ENCODE results near the gene TRIM5.

Gene TRIM5

GRCh38 chr11:5646139-5646538, 38.7 kb downstream of the TRIM5 start:
- no peak overlapping the region for H4K8ac ChIP-seq (ENCODE audit: low read depth, low read length)
- H3K9me3 ChIP-seq (replicated peaks in 1 of 2; ENCODE audit: control insufficient read depth in 2 of 2, insufficient read depth in 1 of 2, low read depth in 1 of 2, low read length in 2 of 2), result no peaks in the 10 kb centered on the region
- no peak overlapping the region for H2BK15ac ChIP-seq (ENCODE audit: low read length)
- no peak overlapping the region for H3K9ac ChIP-seq (ENCODE audit: low read depth, low read length, poor library complexity)
- H3K4me1 ChIP-seq (ENCODE audit: control insufficient read depth in 2 of 2, insufficient read depth in 1 of 2, low read depth in 1 of 2, low read length in 2 of 2), result no peaks in the 10 kb centered on the region
- H3K4me3 ChIP-seq (ENCODE audit: low read length in 2 of 2), result no peak overlapping the region
- no peak overlapping the region for H2AK5ac ChIP-seq (ENCODE audit: low read depth, low read length)
- H3K14ac ChIP-seq (ENCODE audit: low read length), result no peak overlapping the region
- no peak overlapping the region for H3K23ac ChIP-seq (ENCODE audit: low read depth, low read length, poor library complexity)
- no peak overlapping the region for H2BK120ac ChIP-seq (ENCODE audit: low read depth, low read length)
- H2AFZ ChIP-seq (ENCODE audit: low read length), result no peak overlapping the region
- no peak overlapping the region for H3K4ac ChIP-seq (ENCODE audit: low read length)
- no peak overlapping the region for H2BK12ac ChIP-seq (ENCODE audit: low read length)
- H3K27me3 ChIP-seq (ENCODE audit: control insufficient read depth in 3 of 3, insufficient read depth in 3 of 3, low read depth in 1 of 3, low read length in 3 of 3), result no peaks in the 10 kb centered on the region
- no CpG with 5 or more reads among the region's 3 CpGs for whole genome bisulfite sequencing, 2 donors (ENCODE audit: extremely low coverage in 2 of 2, insufficient read length in 2 of 2, insufficient replicate concordance in 1 of 2)
- H4K91ac ChIP-seq (ENCODE audit: low read depth, low read length, poor library complexity), result no peak overlapping the region
- no peak overlapping the region for H3K18ac ChIP-seq (ENCODE audit: low read length)
- DNase-seq (ENCODE audit: low spot score), result no peak
- H3K27ac ChIP-seq (replicated peaks; ENCODE audit: low read length), result no peak overlapping the region
- H3K4me2 ChIP-seq (ENCODE audit: insufficient read depth, low read length, poor library complexity, severe bottlenecking), result no peak overlapping the region
- H3K79me1 ChIP-seq (ENCODE audit: low read depth, low read length), result no peaks in the 10 kb centered on the region
- peaks cover 0 to 1% of the 10 kb centered on the region in 2 donors for H3K36me3 ChIP-seq (replicated peaks in 1 of 2; ENCODE audit: control insufficient read depth in 2 of 2, insufficient read depth in 2 of 2, low read length in 2 of 2)
- no peak overlapping the region for H2BK5ac ChIP-seq (ENCODE audit: low read length)

- Histone ChIP-seq H3K27ac (replicated peaks; ENCODE audit: low read length) (no peak overlapping the region), H3K14ac (ENCODE audit: low read length) (no peak overlapping the region), H2BK15ac (ENCODE audit: low read length) (no peak overlapping the region), H4K8ac (ENCODE audit: low read depth, low read length) (no peak overlapping the region), H2BK120ac (ENCODE audit: low read depth, low read length) (no peak overlapping the region), H3K4me2 (ENCODE audit: insufficient read depth, low read length, poor library complexity, severe bottlenecking) (no peak overlapping the region), H4K91ac (ENCODE audit: low read depth, low read length, poor library complexity) (no peak overlapping the region), H2BK5ac (ENCODE audit: low read length) (no peak overlapping the region), H3K9ac (ENCODE audit: low read depth, low read length, poor library complexity) (no peak overlapping the region), H3K23ac (ENCODE audit: low read depth, low read length, poor library complexity) (no peak overlapping the region), H3K4ac (ENCODE audit: low read length) (no peak overlapping the region), H2AFZ (ENCODE audit: low read length) (no peak overlapping the region), H3K9me3 (replicated peaks in 1 of 2; ENCODE audit: control insufficient read depth in 2 of 2, insufficient read depth in 1 of 2, low read depth in 1 of 2, low read length in 2 of 2) (no peaks in the 10 kb centered on the region), H2AK5ac (ENCODE audit: low read depth, low read length) (no peak overlapping the region), H3K27me3 (ENCODE audit: control insufficient read depth in 3 of 3, insufficient read depth in 3 of 3, low read depth in 1 of 3, low read length in 3 of 3) (no peaks in the 10 kb centered on the region), H3K79me1 (ENCODE audit: low read depth, low read length) (no peaks in the 10 kb centered on the region), H3K4me3 (ENCODE audit: low read length in 2 of 2) (no peak overlapping the region), H3K18ac (ENCODE audit: low read length) (no peak overlapping the region), H2BK12ac (ENCODE audit: low read length) (no peak overlapping the region), H3K4me1 (ENCODE audit: control insufficient read depth in 2 of 2, insufficient read depth in 1 of 2, low read depth in 1 of 2, low read length in 2 of 2) (no peaks in the 10 kb centered on the region), H3K36me3 (replicated peaks in 1 of 2; ENCODE audit: control insufficient read depth in 2 of 2, insufficient read depth in 2 of 2, low read length in 2 of 2) (peaks cover 0 to 1% of the 10 kb centered on the region in 2 donors)
- no peak for DNase-seq (ENCODE audit: low spot score)
Measured at GRCh38 chr11:5643585-5643984, 41.3 kb downstream of the TRIM5 start.

- H3K36me3 ChIP-seq (replicated peaks in 1 of 2; ENCODE audit: control insufficient read depth in 2 of 2, insufficient read depth in 2 of 2, low read length in 2 of 2), result peaks cover 0 to 1% of the 10 kb centered on the region in 2 donors
- no peak overlapping the region for H3K4me3 ChIP-seq (ENCODE audit: low read length in 2 of 2)
- no peaks in the 10 kb centered on the region for H3K79me1 ChIP-seq (ENCODE audit: low read depth, low read length)
- H3K4me1 ChIP-seq (ENCODE audit: control insufficient read depth in 2 of 2, insufficient read depth in 1 of 2, low read depth in 1 of 2, low read length in 2 of 2), result no peaks in the 10 kb centered on the region
- H4K8ac ChIP-seq (ENCODE audit: low read depth, low read length), result no peak overlapping the region
- no peak overlapping the region for H2AK5ac ChIP-seq (ENCODE audit: low read depth, low read length)
- no peak overlapping the region for H3K4me2 ChIP-seq (ENCODE audit: insufficient read depth, low read length, poor library complexity, severe bottlenecking)
- H2BK12ac ChIP-seq (ENCODE audit: low read length), result no peak overlapping the region
- no peak overlapping the region for H3K4ac ChIP-seq (ENCODE audit: low read length)
- no peak overlapping the region for H2BK15ac ChIP-seq (ENCODE audit: low read length)
- no peak for DNase-seq (ENCODE audit: low spot score)
- H3K23ac ChIP-seq (ENCODE audit: low read depth, low read length, poor library complexity), result no peak overlapping the region
- H3K18ac ChIP-seq (ENCODE audit: low read length), result no peak overlapping the region
- H2AFZ ChIP-seq (ENCODE audit: low read length), result no peak overlapping the region
- no peaks in the 10 kb centered on the region for H3K9me3 ChIP-seq (replicated peaks in 1 of 2; ENCODE audit: control insufficient read depth in 2 of 2, insufficient read depth in 1 of 2, low read depth in 1 of 2, low read length in 2 of 2)
- no peak overlapping the region for H3K14ac ChIP-seq (ENCODE audit: low read length)
- H3K27ac ChIP-seq (replicated peaks; ENCODE audit: low read length), result no peak overlapping the region
- H3K9ac ChIP-seq (ENCODE audit: low read depth, low read length, poor library complexity), result no peak overlapping the region
- no peak overlapping the region for H2BK120ac ChIP-seq (ENCODE audit: low read depth, low read length)
- no peak overlapping the region for H4K91ac ChIP-seq (ENCODE audit: low read depth, low read length, poor library complexity)
- H3K27me3 ChIP-seq (ENCODE audit: control insufficient read depth in 3 of 3, insufficient read depth in 3 of 3, low read depth in 1 of 3, low read length in 3 of 3), result no peaks in the 10 kb centered on the region
- H2BK5ac ChIP-seq (ENCODE audit: low read length), result no peak overlapping the region
- WGBS, 2 donors (ENCODE audit: extremely low coverage in 2 of 2, insufficient read length in 2 of 2, insufficient replicate concordance in 1 of 2), result no CpG with 5 or more reads among the region's 1 CpG
Measured at GRCh38 chr11:5639953-5640352, 44.9 kb downstream of the TRIM5 start.

- no peak overlapping the region for H2BK12ac ChIP-seq (ENCODE audit: low read length)
- no CpG with 5 or more reads among the region's 5 CpGs for WGBS, 2 donors (ENCODE audit: extremely low coverage in 2 of 2, insufficient read length in 2 of 2, insufficient replicate concordance in 1 of 2)
- no peak overlapping the region for H3K4me2 ChIP-seq (ENCODE audit: insufficient read depth, low read length, poor library complexity, severe bottlenecking)
Measured at GRCh38 chr11:5631969-5632635, 52.8 kb downstream of the TRIM5 start.

More at GRCh38 chr11:5631969-5632635, 52.8 kb downstream of the TRIM5 start:
- Histone ChIP-seq H2BK15ac (ENCODE audit: low read length) (no peak overlapping the region), H3K14ac (ENCODE audit: low read length) (no peak overlapping the region), H3K9me3 (replicated peaks in 1 of 2; ENCODE audit: control insufficient read depth in 2 of 2, insufficient read depth in 1 of 2, low read depth in 1 of 2, low read length in 2 of 2) (no peaks in the 10 kb centered on the region), H3K4me1 (ENCODE audit: control insufficient read depth in 2 of 2, insufficient read depth in 1 of 2, low read depth in 1 of 2, low read length in 2 of 2) (no peaks in the 10 kb centered on the region), H4K91ac (ENCODE audit: low read depth, low read length, poor library complexity) (no peak overlapping the region), H3K4ac (ENCODE audit: low read length) (no peak overlapping the region), H3K23ac (ENCODE audit: low read depth, low read length, poor library complexity) (no peak overlapping the region), H3K79me1 (ENCODE audit: low read depth, low read length) (no peaks in the 10 kb centered on the region), H3K4me3 (ENCODE audit: low read length in 2 of 2) (no peak overlapping the region), H3K9ac (ENCODE audit: low read depth, low read length, poor library complexity) (no peak overlapping the region), H4K8ac (ENCODE audit: low read depth, low read length) (no peak overlapping the region), H2BK5ac (ENCODE audit: low read length) (no peak overlapping the region), H3K27me3 (ENCODE audit: control insufficient read depth in 3 of 3, insufficient read depth in 3 of 3, low read depth in 1 of 3, low read length in 3 of 3) (no peaks in the 10 kb centered on the region), H2AFZ (ENCODE audit: low read length) (no peak overlapping the region), H3K27ac (replicated peaks; ENCODE audit: low read length) (no peak overlapping the region), H2BK120ac (ENCODE audit: low read depth, low read length) (no peak overlapping the region), H3K18ac (ENCODE audit: low read length) (no peak overlapping the region), H2AK5ac (ENCODE audit: low read depth, low read length) (no peak overlapping the region), H3K36me3 (replicated peaks in 1 of 2; ENCODE audit: control insufficient read depth in 2 of 2, insufficient read depth in 2 of 2, low read length in 2 of 2) (no peaks in the 10 kb centered on the region)
- no peak for DNase-seq (ENCODE audit: low spot score)
